ENCODE measurements around the gene USB1. TPM values are rescaled to one million over a fixed set of nuclear protein-coding genes. Genes with fewer than 3 reads are reported as not detected.

The USB1 gene
- total RNA-seq, 1 experiment from 2014 or later, result 73.1 TPM

- ATAC-seq (no peak), DNase-seq (ENCODE audit: low read depth, low spot score) (no peak)
- Histone ChIP-seq H3K27ac (ENCODE audit: low read depth, low read length) (no peak overlapping the region), H3K27me3 (ENCODE audit: insufficient read depth, low read length) (peaks cover 4% of the 10 kb centered on the region), H3K79me2 (ENCODE audit: insufficient read depth, low read length) (no peaks in the 10 kb centered on the region), H3K9ac (ENCODE audit: low read length) (no peak overlapping the region), H3K4me1 (ENCODE audit: control insufficient read depth in 1 of 2, insufficient read depth in 2 of 2, low read length in 2 of 2) (no peaks in the 10 kb centered on the region), H3K9me3 (ENCODE audit: control insufficient read depth in 1 of 2, insufficient read depth in 1 of 2, low read depth in 1 of 2, low read length in 2 of 2) (no peaks in the 10 kb centered on the region), H3K4me2 (ENCODE audit: low read length) (no peak overlapping the region), H3K4me3 (replicated peaks in 1 of 2; ENCODE audit: low read depth in 1 of 2, low read length in 2 of 2) (no peak overlapping the region), H4K20me1 (ENCODE audit: insufficient read depth) (no peaks in the 10 kb centered on the region; the same call in 1 of the 2 replicates), H3K9me2 (ENCODE audit: insufficient read depth) (no peaks in the 10 kb centered on the region), H3K36me3 (ENCODE audit: control insufficient read depth in 1 of 2, insufficient read depth in 2 of 2, low read length in 2 of 2) (no peaks in the 10 kb centered on the region), H2AFZ (ENCODE audit: low read depth, low read length, poor library complexity, severe bottlenecking) (no peak overlapping the region)
- TF ChIP-seq CEBPB (IDR thresholded peaks at IDR 0.05; ENCODE audit: low read depth), result no peak
- TF ChIP-seq TCF7L2 (IDR thresholded peaks at IDR 0.05; ENCODE audit: borderline replicate concordance, extremely low read depth, insufficient read depth, insufficient read length), result no peak
- no peak for TF ChIP-seq ELF1 (IDR thresholded peaks at IDR 0.05; ENCODE audit: borderline replicate concordance, low read depth)
- TF ChIP-seq SIN3A (IDR thresholded peaks at IDR 0.05; ENCODE audit: low read depth), result no peak
- intact Hi-C loops (cut with micrococcal nuclease), result no loop called here
- no TSS peak for BruUV-seq (replicated peaks)
- POLR2A ChIA-PET, result interaction anchor here (0.7 kb wide), 1 partner anchor 33 kb away, joined by 3 read pairs; no protein-coding TSS in a partner anchor
- CTCF ChIA-PET, result interaction anchor here (1.4 kb wide), 1 partner anchor 31 kb away, joined by 3 read pairs; no protein-coding TSS in a partner anchor
- RAD21 ChIA-PET (ENCODE audit: low non-redundant PET in 1 of 2, low total read pairs in 2 of 2, uncharacterized antibody in 2 of 2, unreplicated experiment in 2 of 2), result no interaction called here
These were observed 61.6 kb downstream of the USB1 start for GRCh38 chr16:58062821-58063220.

- Histone ChIP-seq H4K20me1 (ENCODE audit: insufficient read depth) (no peaks in the 10 kb centered on the region; the same call in 1 of the 2 replicates), H3K9me2 (ENCODE audit: insufficient read depth) (no peaks in the 10 kb centered on the region), H2AFZ (ENCODE audit: low read depth, low read length, poor library complexity, severe bottlenecking) (no peak overlapping the region), H3K9ac (ENCODE audit: low read length) (no peak overlapping the region), H3K9me3 (ENCODE audit: control insufficient read depth in 1 of 2, insufficient read depth in 1 of 2, low read depth in 1 of 2, low read length in 2 of 2) (no peaks in the 10 kb centered on the region), H3K27me3 (ENCODE audit: insufficient read depth, low read length) (no peaks in the 10 kb centered on the region), H3K79me2 (ENCODE audit: insufficient read depth, low read length) (no peaks in the 10 kb centered on the region), H3K27ac (ENCODE audit: low read depth, low read length) (no peak overlapping the region), H3K36me3 (ENCODE audit: control insufficient read depth in 1 of 2, insufficient read depth in 2 of 2, low read length in 2 of 2) (no peaks in the 10 kb centered on the region), H3K4me3 (replicated peaks in 1 of 2; ENCODE audit: low read depth in 1 of 2, low read length in 2 of 2) (no peak overlapping the region), H3K4me1 (ENCODE audit: control insufficient read depth in 1 of 2, insufficient read depth in 2 of 2, low read length in 2 of 2) (no peaks in the 10 kb centered on the region), H3K4me2 (ENCODE audit: low read length) (no peak overlapping the region)
- CTCF ChIA-PET, result interaction anchor here (1.4 kb wide), 1 partner anchor 31 kb away, joined by 3 read pairs; no protein-coding TSS in a partner anchor
- POLR2A ChIA-PET, result no interaction called here
- DNase-seq (ENCODE audit: low read depth, low spot score) (no peak), ATAC-seq (no peak)
- no TSS peak for BruUV-seq (replicated peaks)
- intact Hi-C loops (cut with micrococcal nuclease), result no loop called here
- RAD21 ChIA-PET (ENCODE audit: low non-redundant PET in 1 of 2, low total read pairs in 2 of 2, uncharacterized antibody in 2 of 2, unreplicated experiment in 2 of 2), result no interaction called here
- no peak for TF ChIP-seq MAX (IDR thresholded peaks at IDR 0.05)
- no peak for TF ChIP-seq SIN3A (IDR thresholded peaks at IDR 0.05; ENCODE audit: low read depth)
- TF ChIP-seq TCF7L2 (IDR thresholded peaks at IDR 0.05; ENCODE audit: borderline replicate concordance, extremely low read depth, insufficient read depth, insufficient read length), result no peak
- TF ChIP-seq CTCF (IDR thresholded peaks at IDR 0.05 in 2 of 3, conservative IDR thresholded peaks at IDR 0.05 in 1 of 3; ENCODE audit: borderline replicate concordance in 1 of 3, insufficient read depth in 1 of 3, low read depth in 2 of 3, low read length in 2 of 3), result no peak
- no peak for TF ChIP-seq EGR1 (IDR thresholded peaks at IDR 0.05; ENCODE audit: low read depth)
- TF ChIP-seq ATF3 (IDR thresholded peaks at IDR 0.05), result no peak
- TF ChIP-seq POLR2AphosphoS5 (IDR thresholded peaks at IDR 0.05; ENCODE audit: low read depth, low read length), result no peak
- no peak for TF ChIP-seq ZNF274 (IDR thresholded peaks at IDR 0.05; ENCODE audit: low read depth, low read length)
- TF ChIP-seq RAD21 (IDR thresholded peaks at IDR 0.05; ENCODE audit: low read depth), result no peak
- TF ChIP-seq CBX3 (IDR thresholded peaks at IDR 0.05; ENCODE audit: low read depth), result no peak
- no peak for TF ChIP-seq REST (IDR thresholded peaks at IDR 0.05; ENCODE audit: low read depth)
These were observed 62.3 kb downstream of the USB1 start for GRCh38 chr16:58063377-58064076.

Data from HCT116 (cell line).